Hepatocyte (in vitro differentiated cells): ENCODE measurements around the gene ZNF521. TPM values are rescaled to one million over a fixed set of nuclear protein-coding genes. Genes with fewer than 3 reads are reported as not detected.
A peak's percentile ranks its signal among the peaks of the same experiment; 100 is the strongest.

Experiments used
- DNase-seq: peaks from one replicate; pipeline ENCODE4 v3.0.0-alpha.2; 2016; ENCODE audit warnings: low spot score
- H2AFZ ChIP-seq: fragments of 200-600 bp; sonication (generic); 2 replicates; pipeline ENCODE4 v1.6.0; 2016; ENCODE audit warnings: antibody characterized with exemption, mild to moderate bottlenecking
- H3K27ac ChIP-seq: fragments of 200-600 bp; sonication (generic); 2 replicates; pipeline ENCODE4 v1.5.1; 2016; ENCODE audit warnings: mild to moderate bottlenecking
- H3K27me3 ChIP-seq: fragments of 200-600 bp; sonication (generic); 2 replicates; pipeline ENCODE4 v1.6.1; 2016
- H3K36me3 ChIP-seq: fragments of 200-600 bp; sonication (generic); replicated peaks from 2 replicates; pipeline ENCODE4 v1.5.1; 2016; ENCODE audit warnings: low read depth; ENCODE audit not compliant: insufficient read depth
- H3K4me1 ChIP-seq: fragments of 200-600 bp; sonication (generic); 2 replicates; pipeline ENCODE4 v1.5.1; 2016; ENCODE audit warnings: mild to moderate bottlenecking, moderate library complexity; ENCODE audit not compliant: insufficient read depth
- H3K4me2 ChIP-seq: fragments of 200-600 bp; sonication (generic); 2 replicates; pipeline ENCODE4 v1.6.0; 2016
- H3K4me3 ChIP-seq: fragments of 200-600 bp; sonication (generic); 2 replicates; pipeline ENCODE4 v1.5.1; 2016; ENCODE audit warnings: mild to moderate bottlenecking
- H3K79me2 ChIP-seq: fragments of 200-600 bp; sonication (generic); 2 replicates; pipeline ENCODE4 v1.6.0; 2017; ENCODE audit warnings: mild to moderate bottlenecking
- H3K9me2 ChIP-seq: fragments of 200-600 bp; sonication (generic); replicated peaks from 2 replicates; pipeline ENCODE4 v1.6.0; 2017; ENCODE audit warnings: mild to moderate bottlenecking; ENCODE audit not compliant: insufficient read depth
- H3K9me3 ChIP-seq: fragments of 200-600 bp; sonication (generic); 2 replicates; pipeline ENCODE4 v1.5.1; 2016; ENCODE audit warnings: low read depth, mild to moderate bottlenecking
- H4K20me1 ChIP-seq: fragments of 200-600 bp; sonication (generic); 2 replicates; pipeline ENCODE4 v1.6.0; 2016; ENCODE audit warnings: mild to moderate bottlenecking; ENCODE audit not compliant: insufficient read depth, poor library complexity, severe bottlenecking
- CTCF ChIP-seq: fragments of 200-600 bp; sonication (generic); IDR thresholded peaks from 2 replicates; pipeline ENCODE4 v1.5.1; 2016; ENCODE audit warnings: antibody characterized with exemption, mild to moderate bottlenecking; ENCODE audit not compliant: poor library complexity
- EZH2 ChIP-seq: fragments of 200-600 bp; sonication (generic); IDR thresholded peaks from 2 replicates; pipeline ENCODE4 v1.6.1; 2016; ENCODE audit warnings: antibody characterized with exemption, mild to moderate bottlenecking, borderline replicate concordance
- EZH2phosphoT487 ChIP-seq: fragments of 200-600 bp; sonication (generic); IDR thresholded peaks from one replicate; pipeline ENCODE4 v1.6.1; 2018; ENCODE audit warnings: antibody characterized with exemption, mild to moderate bottlenecking, low read depth, moderate library complexity; ENCODE audit not compliant: unreplicated experiment, severe bottlenecking
- WGBS: methylation state at CpG from one replicate; pipeline ENCODE4 v1.1.6; 2016; ENCODE audit warnings: low lambda C conversion rate; ENCODE audit errors: missing lambda C conversion rate; 5-methylcytosine and 5-hydroxymethylcytosine counted together
- polyA plus RNA-seq: library from polyadenylated mRNA; unstranded; fragments of >200 nt; fragmentation: Nextera tagmentation; extraction: Ambion mirVana; gene quantifications from 2 replicates; pipeline ENCODE4 v1.2.1, GENCODE V29; 2016
- total RNA-seq: library from RNA; depleted of rRNA; stranded (reverse); fragments of >200 nt; gene quantifications from 2 replicates; pipeline ENCODE4 v1.2.3, GENCODE V29; 2014

The ZNF521 gene
- total and polyA plus RNA-seq, 2 experiments from 2014 or later = 9.0 to 16.3 TPM

DNA sequence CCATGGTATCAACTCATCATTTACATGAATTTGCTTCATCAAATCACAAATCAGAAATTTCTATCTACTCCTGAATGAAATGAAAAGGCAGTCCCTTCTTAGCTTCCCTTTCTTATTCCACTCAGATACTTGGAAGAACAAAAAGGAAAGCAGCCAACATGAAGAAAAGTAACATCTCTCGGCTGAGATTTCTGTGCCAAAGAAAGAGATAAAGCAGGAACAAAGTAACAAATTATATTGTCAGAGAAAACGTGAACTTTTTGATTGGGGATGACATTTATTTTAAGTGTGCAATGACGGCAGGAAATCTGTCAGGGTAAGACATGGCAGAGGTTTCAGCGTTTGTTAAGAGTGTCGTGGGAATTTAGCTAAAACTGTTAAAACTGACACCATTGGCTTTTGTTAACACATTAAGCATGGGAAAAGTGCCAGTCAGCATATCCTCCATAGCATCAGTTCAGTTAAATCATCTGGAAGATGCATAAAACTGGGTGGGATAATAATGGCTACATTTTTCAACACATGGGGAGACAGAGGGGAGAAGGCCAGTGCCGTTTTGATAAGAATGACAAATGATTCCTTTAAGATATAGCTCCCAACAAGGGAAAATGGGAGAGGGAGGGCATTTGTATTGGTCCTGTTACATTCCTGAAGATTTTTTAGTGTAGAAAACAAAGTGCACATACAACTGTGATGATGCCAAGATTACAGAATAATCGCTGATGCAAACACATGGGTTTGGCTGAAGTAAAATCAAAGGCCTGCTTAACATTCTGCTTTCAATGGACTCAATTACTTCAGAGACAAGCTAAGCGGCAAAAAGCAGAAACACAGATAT lies 211.6 kb downstream of the ZNF521 start:
- Histone ChIP-seq H3K36me3 (no peaks in the 10 kb centered on the region), H3K79me2 (no peaks in the 10 kb centered on the region), H3K27me3 (no peaks in the 10 kb centered on the region), H3K4me2 (no peak overlapping the region), H3K4me3 (no peak overlapping the region), H3K9me3 (no peaks in the 10 kb centered on the region), H4K20me1 (no peaks in the 10 kb centered on the region), H3K9me2 (no peaks in the 10 kb centered on the region), H2AFZ (no peak overlapping the region), H3K4me1 (peaks cover 4% of the 10 kb centered on the region), H3K27ac (no peak overlapping the region)
- no peak for DNase-seq
- TF ChIP-seq EZH2phosphoT487 (no peak), EZH2 (no peak), CTCF (no peak)
- WGBS = 82% methylated on average over 8 of the region's 8 CpGs

- Histone ChIP-seq H3K4me1 (peaks cover 4% of the 10 kb centered on the region), H2AFZ (no peak overlapping the region), H3K79me2 (no peaks in the 10 kb centered on the region), H3K9me2 (no peaks in the 10 kb centered on the region), H3K27me3 (no peaks in the 10 kb centered on the region), H3K4me3 (no peak overlapping the region), H3K27ac (no peak overlapping the region), H3K4me2 (no peak overlapping the region), H3K9me3 (no peaks in the 10 kb centered on the region), H4K20me1 (no peaks in the 10 kb centered on the region), H3K36me3 (no peaks in the 10 kb centered on the region)
- no peak for DNase-seq
- TF ChIP-seq CTCF (no peak), EZH2phosphoT487 (no peak), EZH2 (no peak)
- 85% methylated on average over 4 of the region's 4 CpGs for WGBS
Measured at GRCh38 chr18:25137197-25137472, 214.8 kb downstream of the ZNF521 start.

DNA sequence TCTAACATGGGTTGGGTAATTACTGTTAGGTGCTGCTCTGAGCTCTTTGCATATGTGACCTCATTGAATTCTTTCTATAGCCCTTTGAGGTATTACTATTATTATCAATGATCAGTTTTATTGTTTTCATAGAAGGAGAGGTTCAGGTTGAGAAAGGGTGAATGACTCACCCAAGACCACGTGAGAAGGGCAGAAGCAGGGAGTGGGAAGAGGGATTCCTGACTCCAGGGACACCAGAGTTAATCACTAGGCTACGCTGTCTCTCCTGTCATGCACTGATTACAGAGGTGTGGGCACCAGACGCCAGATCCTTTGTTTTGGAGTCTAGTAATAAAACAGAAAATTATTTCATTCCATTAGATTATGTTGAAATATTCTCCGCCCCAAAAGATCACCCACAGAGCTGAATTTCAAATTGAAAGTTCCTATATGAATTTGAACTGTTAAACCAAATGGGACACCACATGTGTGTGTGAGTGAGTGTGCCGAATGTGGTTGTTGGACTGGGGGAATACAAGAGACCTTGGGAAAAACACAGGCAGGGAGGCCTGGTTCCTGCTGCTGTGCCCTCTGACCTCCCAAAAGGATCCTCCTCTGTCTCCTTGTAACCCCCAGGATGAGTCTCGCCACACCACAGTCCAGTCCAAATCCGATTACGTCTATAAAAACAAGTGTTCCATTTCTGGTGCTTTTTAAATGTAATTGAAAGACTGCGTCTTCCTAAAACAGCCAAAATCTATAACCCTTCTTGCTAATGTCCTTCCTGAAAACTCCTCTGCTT lies 215.4 kb downstream of the ZNF521 start:
- Histone ChIP-seq H3K27ac (no peak overlapping the region), H3K4me2 (no peak overlapping the region), H2AFZ (no peak overlapping the region), H4K20me1 (no peaks in the 10 kb centered on the region), H3K4me3 (no peak overlapping the region), H3K9me3 (no peaks in the 10 kb centered on the region), H3K79me2 (no peaks in the 10 kb centered on the region), H3K4me1 (peaks cover 4% of the 10 kb centered on the region), H3K36me3 (no peaks in the 10 kb centered on the region), H3K9me2 (no peaks in the 10 kb centered on the region), H3K27me3 (no peaks in the 10 kb centered on the region)
- 89% methylated on average over 9 of the region's 9 CpGs for WGBS
- no peak for TF ChIP-seq EZH2phosphoT487
- no peak for TF ChIP-seq EZH2
- peak; percentile 13 for DNase-seq

DNA sequence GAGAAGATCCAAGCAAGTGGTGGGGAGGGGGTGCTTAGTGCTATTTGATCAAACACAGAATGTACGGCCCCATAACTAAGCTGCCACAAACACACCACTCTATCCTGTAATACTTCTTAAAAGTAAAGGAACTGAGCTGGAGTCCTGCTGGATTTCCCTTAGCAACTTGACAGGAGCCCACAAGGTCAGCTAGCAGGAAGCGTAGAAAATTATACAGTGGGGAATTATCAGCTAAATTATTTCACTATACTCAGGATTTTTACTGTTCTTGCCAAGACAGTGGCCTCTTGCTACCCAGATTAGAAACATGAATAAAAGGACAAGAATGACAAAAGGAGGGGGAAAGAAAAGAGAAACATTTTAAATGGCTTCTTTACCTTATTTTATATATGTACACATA lies 217.1 kb downstream of the ZNF521 start:
- no peak overlapping the region for H3K4me2 ChIP-seq
- H3K27me3 ChIP-seq = no peaks in the 10 kb centered on the region
- no peak for TF ChIP-seq EZH2phosphoT487
- no peak for TF ChIP-seq CTCF
- TF ChIP-seq EZH2 = no peak
- no peaks in the 10 kb centered on the region for H3K9me3 ChIP-seq
- H2AFZ ChIP-seq = no peak overlapping the region
- no peak overlapping the region for H3K27ac ChIP-seq
- no peaks in the 10 kb centered on the region for H4K20me1 ChIP-seq
- no peaks in the 10 kb centered on the region for H3K36me3 ChIP-seq
- no peak for DNase-seq
- WGBS = 82% methylated on average over 2 of the region's 2 CpGs
- H3K79me2 ChIP-seq = no peaks in the 10 kb centered on the region
- peaks cover 3% of the 10 kb centered on the region for H3K4me1 ChIP-seq
- H3K4me3 ChIP-seq = no peak overlapping the region
- no peaks in the 10 kb centered on the region for H3K9me2 ChIP-seq
